ENCODE measurements around the gene MDGA2. TPM values are rescaled to one million over a fixed set of nuclear protein-coding genes. Genes with fewer than 3 reads are reported as not detected.

Gene MDGA2
- total and polyA plus RNA-seq, 9 of the 15 experiments (the other 6 are each of a cell fraction or from before 2014, with no cell fraction given): 0.01 to 0.18 (median 0.03) TPM; not detected in 5

DNA sequence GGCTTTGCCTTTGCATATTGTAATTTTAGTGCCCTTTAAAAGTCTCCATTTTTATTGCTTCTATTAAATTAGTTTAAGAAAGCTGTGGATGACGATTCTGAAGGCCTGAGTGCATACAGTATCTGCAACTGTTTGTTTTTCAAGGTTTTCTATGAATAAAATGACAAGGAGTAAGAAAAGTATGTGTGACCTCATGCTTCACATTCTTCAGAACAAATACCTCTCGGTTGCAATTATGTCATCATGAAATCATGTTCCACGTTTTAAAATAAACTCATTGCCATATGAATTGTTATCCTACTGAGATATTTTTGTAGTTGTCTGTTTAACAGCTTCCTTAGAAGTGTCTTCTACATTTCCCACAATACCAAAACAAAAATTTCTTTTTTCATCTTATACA, 374.6 kb downstream of the MDGA2 start:
- no peaks in the 10 kb centered on the region for H3K4me1 ChIP-seq (replicated peaks in 1 of 2; ENCODE audit: control insufficient read depth in 2 of 2, insufficient read depth in 2 of 2, low read length in 2 of 2)
- FAIRE-seq (no peak), ATAC-seq (no peak), DNase-seq (ENCODE audit: extremely low read depth in 1 of 4, low spot score in 3 of 4) (no peak)
- no peak overlapping the region for H3K4me2 ChIP-seq (ENCODE audit: insufficient read depth, low read length)
- intact Hi-C loops (cut with micrococcal nuclease): no loop called here
- WGBS (ENCODE audit: insufficient coverage, low coverage, missing lambda C conversion rate): 0% methylated on average over 3 of the region's 3 CpGs
- ChIA-PET POLR2A (no interaction called here), CTCF (ENCODE audit: low intra/inter-chr PET ratio) (no interaction called here)
- no peak overlapping the region for H2AFZ ChIP-seq (ENCODE audit: low read depth, low read length)
- no peaks in the 10 kb centered on the region for H3K9me3 ChIP-seq (replicated peaks; ENCODE audit: control insufficient read depth, insufficient read depth, low read depth, low read length)
- no peak overlapping the region for H3K4me3 ChIP-seq
- H3K36me3 ChIP-seq (ENCODE audit: control insufficient read depth, insufficient read depth, low read length): no peaks in the 10 kb centered on the region
- no peaks in the 10 kb centered on the region for H3K9me1 ChIP-seq (ENCODE audit: control insufficient read depth, insufficient read depth, low read length)
- in situ Hi-C loops (cut with MboI): no loop called here
- TF ChIP-seq PURB (CRISPR knock-in tag; IDR thresholded peaks at IDR 0.05; ENCODE audit: low read depth): no peak
- no peak for TF ChIP-seq RUNX1 (IDR thresholded peaks at IDR 0.05; ENCODE audit: low read depth)
- no peak for TF ChIP-seq LEF1 (IDR thresholded peaks at IDR 0.05)
- no peak for TF ChIP-seq ZFP30 (CRISPR knock-in tag; IDR thresholded peaks at IDR 0.05; ENCODE audit: borderline replicate concordance)
- TF ChIP-seq, protein P1, sequence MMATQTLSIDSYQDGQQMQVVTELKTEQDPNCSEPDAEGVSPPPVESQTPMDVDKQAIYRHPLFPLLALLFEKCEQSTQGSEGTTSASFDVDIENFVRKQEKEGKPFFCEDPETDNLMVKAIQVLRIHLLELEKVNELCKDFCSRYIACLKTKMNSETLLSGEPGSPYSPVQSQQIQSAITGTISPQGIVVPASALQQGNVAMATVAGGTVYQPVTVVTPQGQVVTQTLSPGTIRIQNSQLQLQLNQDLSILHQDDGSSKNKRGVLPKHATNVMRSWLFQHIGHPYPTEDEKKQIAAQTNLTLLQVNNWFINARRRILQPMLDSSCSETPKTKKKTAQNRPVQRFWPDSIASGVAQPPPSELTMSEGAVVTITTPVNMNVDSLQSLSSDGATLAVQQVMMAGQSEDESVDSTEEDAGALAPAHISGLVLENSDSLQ (IDR thresholded peaks at IDR 0.05): no peak
- no peak for TF ChIP-seq ZNF23 (CRISPR knock-in tag; IDR thresholded peaks at IDR 0.05)
- no peak for TF ChIP-seq PTRF (tag; IDR thresholded peaks at IDR 0.05)
- TF ChIP-seq, protein P2, sequence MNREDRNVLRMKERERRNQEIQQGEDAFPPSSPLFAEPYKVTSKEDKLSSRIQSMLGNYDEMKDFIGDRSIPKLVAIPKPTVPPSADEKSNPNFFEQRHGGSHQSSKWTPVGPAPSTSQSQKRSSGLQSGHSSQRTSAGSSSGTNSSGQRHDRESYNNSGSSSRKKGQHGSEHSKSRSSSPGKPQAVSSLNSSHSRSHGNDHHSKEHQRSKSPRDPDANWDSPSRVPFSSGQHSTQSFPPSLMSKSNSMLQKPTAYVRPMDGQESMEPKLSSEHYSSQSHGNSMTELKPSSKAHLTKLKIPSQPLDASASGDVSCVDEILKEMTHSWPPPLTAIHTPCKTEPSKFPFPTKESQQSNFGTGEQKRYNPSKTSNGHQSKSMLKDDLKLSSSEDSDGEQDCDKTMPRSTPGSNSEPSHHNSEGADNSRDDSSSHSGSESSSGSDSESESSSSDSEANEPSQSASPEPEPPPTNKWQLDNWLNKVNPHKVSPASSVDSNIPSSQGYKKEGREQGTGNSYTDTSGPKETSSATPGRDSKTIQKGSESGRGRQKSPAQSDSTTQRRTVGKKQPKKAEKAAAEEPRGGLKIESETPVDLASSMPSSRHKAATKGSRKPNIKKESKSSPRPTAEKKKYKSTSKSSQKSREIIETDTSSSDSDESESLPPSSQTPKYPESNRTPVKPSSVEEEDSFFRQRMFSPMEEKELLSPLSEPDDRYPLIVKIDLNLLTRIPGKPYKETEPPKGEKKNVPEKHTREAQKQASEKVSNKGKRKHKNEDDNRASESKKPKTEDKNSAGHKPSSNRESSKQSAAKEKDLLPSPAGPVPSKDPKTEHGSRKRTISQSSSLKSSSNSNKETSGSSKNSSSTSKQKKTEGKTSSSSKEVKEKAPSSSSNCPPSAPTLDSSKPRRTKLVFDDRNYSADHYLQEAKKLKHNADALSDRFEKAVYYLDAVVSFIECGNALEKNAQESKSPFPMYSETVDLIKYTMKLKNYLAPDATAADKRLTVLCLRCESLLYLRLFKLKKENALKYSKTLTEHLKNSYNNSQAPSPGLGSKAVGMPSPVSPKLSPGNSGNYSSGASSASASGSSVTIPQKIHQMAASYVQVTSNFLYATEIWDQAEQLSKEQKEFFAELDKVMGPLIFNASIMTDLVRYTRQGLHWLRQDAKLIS (CRISPR knock-in tag; IDR thresholded peaks at IDR 0.05): no peak
- no peak for TF ChIP-seq BRD4 (IDR thresholded peaks at IDR 0.05)
- TF ChIP-seq, protein P3, sequence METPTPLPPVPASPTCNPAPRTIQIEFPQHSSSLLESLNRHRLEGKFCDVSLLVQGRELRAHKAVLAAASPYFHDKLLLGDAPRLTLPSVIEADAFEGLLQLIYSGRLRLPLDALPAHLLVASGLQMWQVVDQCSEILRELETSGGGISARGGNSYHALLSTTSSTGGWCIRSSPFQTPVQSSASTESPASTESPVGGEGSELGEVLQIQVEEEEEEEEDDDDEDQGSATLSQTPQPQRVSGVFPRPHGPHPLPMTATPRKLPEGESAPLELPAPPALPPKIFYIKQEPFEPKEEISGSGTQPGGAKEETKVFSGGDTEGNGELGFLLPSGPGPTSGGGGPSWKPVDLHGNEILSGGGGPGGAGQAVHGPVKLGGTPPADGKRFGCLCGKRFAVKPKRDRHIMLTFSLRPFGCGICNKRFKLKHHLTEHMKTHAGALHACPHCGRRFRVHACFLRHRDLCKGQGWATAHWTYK (CRISPR knock-in tag; IDR thresholded peaks at IDR 0.05): no peak
- no peaks in the 10 kb centered on the region for H3K27me3 ChIP-seq (ENCODE audit: control insufficient read depth in 2 of 2, insufficient read depth in 2 of 2, low read length in 2 of 2)
- no peak overlapping the region for H3K27ac ChIP-seq (ENCODE audit: extremely low read depth, low read depth, low read length)
- no peak overlapping the region for H3K9ac ChIP-seq (ENCODE audit: insufficient read depth in 1 of 2, low read depth in 2 of 2, low read length in 2 of 2)
- no peaks in the 10 kb centered on the region for H3K79me2 ChIP-seq (ENCODE audit: control insufficient read depth, insufficient read depth, low read length)
- no TSS peak for BruUV-seq (replicated peaks)
- no peaks in the 10 kb centered on the region for H4K20me1 ChIP-seq (replicated peaks; ENCODE audit: control insufficient read depth, insufficient read depth, low read length)

Measured in K562 (cell line).